Keratinocyte (primary cell): Measurements from ENCODE around the gene COL8A2. TPM values are rescaled to one million over a fixed set of nuclear protein-coding genes. Genes with fewer than 3 reads are reported as not detected.

Source experiments
- DNase-seq: peaks from one replicate; pipeline ENCODE4 v3.0.0-alpha.2; 2011; ENCODE audit warnings: low read depth, missing footprints, low spot score
- FAIRE-seq: peaks from 2 replicates; lab custom pipeline; 2011; peaks lifted over from hg19 to GRCh38; lab: Jason Lieb, UNC
- H2AFZ ChIP-seq: 2 replicates; pipeline ENCODE4 v1.6.0; 2012; ENCODE audit warnings: low read length, control low read depth, inconsistent platforms; ENCODE audit not compliant: control insufficient read depth
- H3K27ac ChIP-seq: 2 replicates; pipeline ENCODE4 v1.5.1; 2011; ENCODE audit warnings: low read length; ENCODE audit not compliant: control insufficient read depth, insufficient read depth
- H3K27me3 ChIP-seq: 3 replicates; pipeline ENCODE4 v1.6.0; 2011; ENCODE audit warnings: low read length; ENCODE audit not compliant: control insufficient read depth, insufficient read depth; ENCODE audit errors: extremely low read depth
- H3K36me3 ChIP-seq, 2 experiments: 2 replicates in 1 of 2; 3 replicates in 1 of 2; pipeline ENCODE4 v1.5.1; 2011; ENCODE audit warnings: low read length in 2 of 2, mild to moderate bottlenecking in 1 of 2; ENCODE audit not compliant: control insufficient read depth in 2 of 2, insufficient read depth in 2 of 2; ENCODE audit errors: extremely low read depth in 1 of 2
- H3K4me1 ChIP-seq: 3 replicates; pipeline ENCODE4 v1.5.1; 2011; ENCODE audit warnings: low read length; ENCODE audit not compliant: control insufficient read depth, insufficient read depth; ENCODE audit errors: extremely low read depth
- H3K4me2 ChIP-seq: 3 replicates; pipeline ENCODE4 v1.6.0; 2011; ENCODE audit warnings: low read depth, low read length; ENCODE audit not compliant: control insufficient read depth, insufficient read depth; ENCODE audit errors: extremely low read depth
- H3K4me3 ChIP-seq, 3 experiments: fragments of 200-600 bp in 1 of 3; sonication (generic) in 1 of 3; 2 replicates in 2 of 3; 3 replicates in 1 of 3; pipeline ENCODE4 v1.5.1; 2011 to 2016; ENCODE audit warnings: low read length in 3 of 3, mild to moderate bottlenecking in 3 of 3, control low read depth in 2 of 3, inconsistent platforms in 1 of 3, low read depth in 1 of 3, mixed read lengths in 1 of 3, mixed run types in 1 of 3, moderate library complexity in 1 of 3; ENCODE audit not compliant: control insufficient read depth in 2 of 3, insufficient read depth in 2 of 3; ENCODE audit errors: extremely low read depth in 1 of 3
- H3K79me2 ChIP-seq: 2 replicates; pipeline ENCODE4 v1.6.0; 2012; ENCODE audit warnings: low read length; ENCODE audit not compliant: control insufficient read depth, insufficient read depth
- H3K9ac ChIP-seq: 3 replicates; pipeline ENCODE4 v1.6.0; 2011; ENCODE audit warnings: low read length; ENCODE audit not compliant: control insufficient read depth, insufficient read depth; ENCODE audit errors: extremely low read depth
- H3K9me1 ChIP-seq: 3 replicates; pipeline ENCODE4 v1.6.0; 2011; ENCODE audit warnings: low read length; ENCODE audit not compliant: control insufficient read depth, insufficient read depth; ENCODE audit errors: extremely low read depth
- H3K9me3 ChIP-seq: 2 replicates; pipeline ENCODE4 v1.5.1; 2012; ENCODE audit warnings: low read depth, low read length; ENCODE audit not compliant: control insufficient read depth
- H4K20me1 ChIP-seq: 3 replicates; pipeline ENCODE4 v1.6.0; 2011; ENCODE audit warnings: low read length; ENCODE audit not compliant: control insufficient read depth, insufficient read depth; ENCODE audit errors: extremely low read depth
- EZH2 ChIP-seq: IDR thresholded peaks from one replicate; pipeline ENCODE4 v1.6.1; 2012; ENCODE audit warnings: inconsistent platforms, mild to moderate bottlenecking, low read length, moderate library complexity
- dilution Hi-C: fragments of 300-500 bp; cut with MboI; formaldehyde crosslinking; loops from one replicate; pipeline ENCODE4 v1.7.0; 2020; ENCODE audit warnings: low sequenced_read_pairs; ENCODE audit not compliant: extremely low pct_ligation_motif_present
- polyA plus RNA-seq, 5 experiments: library from polyadenylated mRNA; depleted of rRNA in 3 of 5; stranded (reverse) in 3 of 5; stranded (forward) in 1 of 5; unstranded in 1 of 5; fragments of >200 nt; gene quantifications; 1 replicate in 1 of 5; 2 replicates in 3 of 5; 3 replicates in 1 of 5; pipeline versions ENCODE4 v1.2.1 to v1.2.3, GENCODE V29; 2011 to 2012; ENCODE audit warnings: missing spikeins in 2 of 5, low read depth in 1 of 5, low replicate concordance in 1 of 5
- TF ChIP-seq, protein P1 (sequence below), 3 experiments: IDR thresholded peaks in 1 of 3; conservative IDR thresholded peaks in 1 of 3; optimal IDR thresholded peaks in 1 of 3; 2 replicates in 2 of 3; 3 replicates in 1 of 3; pipeline versions ENCODE3 to v1.5.1; 2011; ENCODE audit warnings: low read length in 3 of 3, mild to moderate bottlenecking in 3 of 3, moderate library complexity in 2 of 3, control low read depth in 1 of 3, inconsistent platforms in 1 of 3; ENCODE audit not compliant: insufficient read depth in 2 of 3; ENCODE audit errors: extremely low read depth in 1 of 3

Gene COL8A2
- polyA plus RNA-seq, 1 donor (not counting 4 experiments of a cell fraction or from before 2014, with no cell fraction given) = 0.09 TPM

GRCh38 chr1:36172983-36173382 is 48.0 kb upstream of the COL8A2 start:
- no peaks in the 10 kb centered on the region for H3K27me3 ChIP-seq
- peak overlapping the region in 1 of 3 experiments; percentile 7 for H3K4me3 ChIP-seq
- FAIRE-seq (peak; percentile 100), DNase-seq (no peak)
- peak overlapping the region; percentile 86 for H3K27ac ChIP-seq
- H3K4me1 ChIP-seq = peaks cover 57% of the 10 kb centered on the region
- TF ChIP-seq, protein P1, sequence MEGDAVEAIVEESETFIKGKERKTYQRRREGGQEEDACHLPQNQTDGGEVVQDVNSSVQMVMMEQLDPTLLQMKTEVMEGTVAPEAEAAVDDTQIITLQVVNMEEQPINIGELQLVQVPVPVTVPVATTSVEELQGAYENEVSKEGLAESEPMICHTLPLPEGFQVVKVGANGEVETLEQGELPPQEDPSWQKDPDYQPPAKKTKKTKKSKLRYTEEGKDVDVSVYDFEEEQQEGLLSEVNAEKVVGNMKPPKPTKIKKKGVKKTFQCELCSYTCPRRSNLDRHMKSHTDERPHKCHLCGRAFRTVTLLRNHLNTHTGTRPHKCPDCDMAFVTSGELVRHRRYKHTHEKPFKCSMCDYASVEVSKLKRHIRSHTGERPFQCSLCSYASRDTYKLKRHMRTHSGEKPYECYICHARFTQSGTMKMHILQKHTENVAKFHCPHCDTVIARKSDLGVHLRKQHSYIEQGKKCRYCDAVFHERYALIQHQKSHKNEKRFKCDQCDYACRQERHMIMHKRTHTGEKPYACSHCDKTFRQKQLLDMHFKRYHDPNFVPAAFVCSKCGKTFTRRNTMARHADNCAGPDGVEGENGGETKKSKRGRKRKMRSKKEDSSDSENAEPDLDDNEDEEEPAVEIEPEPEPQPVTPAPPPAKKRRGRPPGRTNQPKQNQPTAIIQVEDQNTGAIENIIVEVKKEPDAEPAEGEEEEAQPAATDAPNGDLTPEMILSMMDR (optimal IDR thresholded peaks at IDR 0.05 in 1 of 3, IDR thresholded peaks at IDR 0.05 in 1 of 3, conservative IDR thresholded peaks at IDR 0.05 in 1 of 3; ENCODE audit: extremely low read depth in 1 of 3, insufficient read depth in 2 of 3, low read length in 3 of 3) = peak in 1 of 3 experiments; percentile 6
- TF ChIP-seq EZH2 = no peak
- H3K4me2 ChIP-seq = peak overlapping the region; percentile 43
- peaks cover 8% of the 10 kb centered on the region for H4K20me1 ChIP-seq
- no peaks in the 10 kb centered on the region for H3K9me1 ChIP-seq
- peaks cover 72% of the 10 kb centered on the region for H3K79me2 ChIP-seq
- peaks cover 45 to 58% of the 10 kb centered on the region in 2 experiments for H3K36me3 ChIP-seq
- peak overlapping the region; percentile 43 for H3K9ac ChIP-seq
- no peak overlapping the region for H2AFZ ChIP-seq
- no peaks in the 10 kb centered on the region for H3K9me3 ChIP-seq
- dilution Hi-C loops = no loop called here

GRCh38 chr1:36172017-36172747 is 47.2 kb upstream of the COL8A2 start:
- H4K20me1 ChIP-seq = peaks cover 8% of the 10 kb centered on the region
- H3K9ac ChIP-seq = peak overlapping the region; percentile 43
- no peak overlapping the region for H2AFZ ChIP-seq
- H3K4me2 ChIP-seq = peak overlapping the region; percentile 43
- FAIRE-seq (no peak), DNase-seq (no peak)
- peak overlapping the region; percentile 86 for H3K27ac ChIP-seq
- no peak for TF ChIP-seq EZH2
- TF ChIP-seq, protein P1 (optimal IDR thresholded peaks at IDR 0.05 in 1 of 3, IDR thresholded peaks at IDR 0.05 in 1 of 3, conservative IDR thresholded peaks at IDR 0.05 in 1 of 3; ENCODE audit: extremely low read depth in 1 of 3, insufficient read depth in 2 of 3, low read length in 3 of 3) = no peak
- peaks cover 46 to 56% of the 10 kb centered on the region in 2 experiments for H3K36me3 ChIP-seq
- H3K9me3 ChIP-seq = no peaks in the 10 kb centered on the region
- no peaks in the 10 kb centered on the region for H3K27me3 ChIP-seq
- peaks cover 75% of the 10 kb centered on the region for H3K79me2 ChIP-seq
- dilution Hi-C loops = no loop called here
- H3K4me3 ChIP-seq = peak overlapping the region in 1 of 3 experiments; percentile 11
- H3K4me1 ChIP-seq = peaks cover 56% of the 10 kb centered on the region
- no peaks in the 10 kb centered on the region for H3K9me1 ChIP-seq
